Activated CD8-positive, alpha-beta memory T cell treated with anti-CD3 and anti-CD28 coated beads, Interleukin-2, amount 50 U/mL, for 48 hours (primary cell): ENCODE results near the gene EGLN2.
"Not testable (repeated sequence)": the region's sequence is repeated elsewhere in the genome, so short reads cannot be mapped to it uniquely, and the experiment has no call there.

Experiments
- DNase-seq: peaks from one replicate; pipeline ENCODE4 v3.0.0-alpha.2; 2020

Gene EGLN2

DNA sequence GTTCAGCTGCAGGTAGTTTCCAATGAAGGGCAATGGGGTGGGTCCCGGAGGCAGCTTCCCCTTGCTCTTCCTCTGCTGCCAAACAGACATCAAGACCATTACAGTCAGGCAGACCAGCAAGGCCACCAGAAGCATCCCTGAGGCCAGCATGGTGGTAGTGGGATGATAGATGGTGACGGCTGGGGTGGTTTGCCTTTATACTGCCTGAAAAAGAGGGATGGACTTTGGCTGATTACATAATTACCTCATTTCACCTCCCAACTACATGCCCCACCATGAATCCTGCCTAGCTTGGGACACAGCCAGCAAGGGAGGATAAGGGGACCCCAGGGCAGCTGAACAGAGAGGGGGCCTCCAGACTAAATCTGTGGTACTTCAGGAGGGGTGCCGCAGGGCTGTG lies 51.3 kb downstream of the EGLN2 start, which contains the start of gene CYP2A6:
Gene CYP2A6, minus strand, starts transcription at position 171 of the 400 bp plus-strand sequence. Its CDS starts 21 bp downstream, at position 150.
- not testable (repeated sequence) for DNase-seq

DNA sequence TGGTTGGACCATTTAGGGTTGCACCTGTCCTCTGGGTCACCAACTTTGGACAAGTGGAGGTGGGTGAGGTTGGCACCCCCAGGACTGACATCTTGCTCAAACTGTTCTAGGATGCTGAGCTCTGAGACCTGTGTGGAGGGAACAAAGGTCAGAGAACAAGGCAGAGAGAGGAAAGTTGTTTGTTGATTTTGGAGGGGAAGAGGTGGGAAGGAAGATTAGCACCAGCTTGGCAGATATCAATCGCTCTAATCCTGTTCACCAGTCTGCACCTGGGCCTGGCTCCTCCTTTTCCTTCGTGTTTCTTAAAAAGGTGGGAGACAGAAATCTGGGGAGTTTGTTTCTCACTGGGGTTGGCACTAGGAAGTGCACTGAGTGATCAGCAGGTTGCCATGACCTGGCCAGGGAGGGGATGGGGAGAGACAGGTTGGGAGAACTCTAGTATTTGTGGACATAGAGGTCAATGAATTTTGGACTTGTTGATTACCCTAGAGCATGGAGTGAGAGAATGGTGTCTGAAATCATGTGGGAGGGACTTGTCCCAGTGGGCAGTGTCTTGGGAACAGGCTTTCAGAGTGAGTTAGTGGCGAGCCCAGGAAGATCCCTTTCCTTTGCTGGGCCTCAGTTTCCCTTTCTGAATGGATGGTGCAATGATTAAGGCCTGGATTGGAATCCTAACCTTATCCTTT lies 53.6 kb downstream of the EGLN2 start:
- DNase-seq: not testable (repeated sequence)
